Esophagus muscularis mucosa (tissue), 4 donors: ENCODE data around the gene AGBL1. TPM values are rescaled to one million over a fixed set of nuclear protein-coding genes. Genes with fewer than 3 reads are reported as not detected.

ENCODE experiments used
- DNase-seq: peaks from one replicate; pipeline ENCODE4 v3.0.0-alpha.2; 2017; ENCODE audit errors: extremely low spot score
- H3K27ac ChIP-seq, 4 donors: fragments of 200-600 bp; sonication (generic); replicated peaks in 1 of 4; 1 replicate in 3 of 4; 2 replicates in 1 of 4; pipeline ENCODE4 v1.5.1; 2016 to 2019; ENCODE audit warnings: mild to moderate bottlenecking in 1 of 4
- H3K27me3 ChIP-seq, 4 donors: fragments of 200-600 bp; sonication (generic); one replicate each; pipeline versions ENCODE4 v1.5.1 to v1.6.0; 2016 to 2019
- H3K36me3 ChIP-seq, 4 donors: fragments of 200-600 bp; sonication (generic); one replicate each; pipeline ENCODE4 v1.5.1; 2016 to 2019
- H3K4me1 ChIP-seq, 4 donors: fragments of 200-600 bp; sonication (generic); one replicate each; pipeline ENCODE4 v1.5.1; 2016 to 2019
- H3K4me3 ChIP-seq, 4 donors: fragments of 200-600 bp; sonication (generic); 1 replicate in 2 of 4; 2 replicates in 2 of 4; pipeline ENCODE4 v1.5.1; 2016 to 2019; ENCODE audit warnings: mild to moderate bottlenecking in 4 of 4, moderate library complexity in 1 of 4
- H3K9me3 ChIP-seq, 4 donors: fragments of 200-600 bp; sonication (generic); 1 replicate in 3 of 4; 2 replicates in 1 of 4; pipeline ENCODE4 v1.5.1; 2016 to 2019
- CTCF ChIP-seq, 3 experiments: fragments of 200-600 bp in 2 of 3; fragments of 450-650 bp in 1 of 3; sonication (generic) in 2 of 3; IDR thresholded peaks; one replicate each; pipeline ENCODE4 v1.5.1; 2017 to 2019; ENCODE audit warnings: antibody characterized with exemption in 3 of 3, mild to moderate bottlenecking in 2 of 3, moderate library complexity in 1 of 3
- EP300 ChIP-seq: sonication (generic); formaldehyde crosslinking; IDR thresholded peaks from one replicate; pipeline ENCODE4 v1.6.1; 2017; ENCODE audit warnings: antibody characterized with exemption
- POLR2A ChIP-seq: fragments of 450-650 bp; IDR thresholded peaks from one replicate; pipeline ENCODE4 v1.6.1; 2017; ENCODE audit warnings: antibody characterized with exemption, moderate library complexity, mild to moderate bottlenecking, low read depth
- POLR2AphosphoS5 ChIP-seq, 2 donors: sonication (generic); formaldehyde crosslinking; IDR thresholded peaks; one replicate each; pipeline ENCODE4 v1.6.1; 2017; ENCODE audit warnings: antibody characterized with exemption in 2 of 2
- WGBS: methylation state at CpG from one replicate; pipeline ENCODE4 v1.1.5; 2018; 5-methylcytosine and 5-hydroxymethylcytosine counted together
- intact Hi-C: fragments of 100-400 bp; cut with DNase I; formaldehyde crosslinking; loops from one replicate; pipeline ENCODE4 v1.15.1; 2023
- total RNA-seq, 4 donors: library from RNA; depleted of rRNA; stranded (reverse); fragments of >200 nt; gene quantifications; one replicate each; pipeline versions ENCODE4 v1.1.0 to v1.2.1, GENCODE V29; 2016

AGBL1 gene
- total RNA-seq, 4 donors from 2014 or later, result 0.06 TPM; not detected in 3

DNA sequence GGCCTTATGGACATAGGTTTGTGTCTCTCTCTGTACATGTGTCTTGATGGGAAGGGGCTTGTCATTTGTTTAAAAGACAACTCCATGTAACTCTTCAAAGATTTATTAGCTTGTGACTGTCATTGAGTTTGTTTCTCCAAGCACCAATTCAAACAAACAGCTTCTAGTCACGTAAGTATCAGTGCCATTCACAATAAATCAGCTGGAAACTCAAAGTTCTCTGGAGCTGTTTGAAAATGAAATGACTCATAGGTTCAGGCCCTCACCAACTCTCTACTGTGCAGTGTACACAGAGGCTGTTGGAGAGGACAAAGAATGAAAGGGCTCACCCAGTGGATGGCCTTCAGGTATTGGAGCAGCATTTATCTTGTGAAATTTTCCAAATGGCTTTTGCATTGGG is 476.3 kb downstream of the AGBL1 start:
- no peaks in the 10 kb centered on the region for H3K4me1 ChIP-seq
- H3K36me3 ChIP-seq, result no peaks in the 10 kb centered on the region
- peaks cover 0 to 3% (median 0%) of the 10 kb centered on the region in 4 donors for H3K9me3 ChIP-seq
- 69% methylated on average over 1 of the region's 1 CpG for WGBS
- H3K4me3 ChIP-seq, result no peak overlapping the region
- H3K27me3 ChIP-seq, result no peaks in the 10 kb centered on the region
- no peak overlapping the region for H3K27ac ChIP-seq
- no peak for DNase-seq
- TF ChIP-seq POLR2A (no peak), EP300 (no peak), CTCF (IDR thresholded peaks at IDR 0.05) (no peak), POLR2AphosphoS5 (IDR thresholded peaks at IDR 0.05) (no peak)
- intact Hi-C loops, result no loop called here

- Histone ChIP-seq H3K4me3 (no peak overlapping the region), H3K4me1 (no peaks in the 10 kb centered on the region), H3K27me3 (no peaks in the 10 kb centered on the region), H3K36me3 (no peaks in the 10 kb centered on the region), H3K27ac (no peak overlapping the region), H3K9me3 (peaks cover 0 to under 1% (median 0%) of the 10 kb centered on the region in 4 donors)
- TF ChIP-seq POLR2A (no peak), EP300 (no peak), POLR2AphosphoS5 (IDR thresholded peaks at IDR 0.05) (no peak), CTCF (IDR thresholded peaks at IDR 0.05) (no peak)
- intact Hi-C loops, result no loop called here
- 79% methylated on average over 3 of the region's 3 CpGs for WGBS
- DNase-seq, result no peak
Observed at GRCh38 chr15:86556396-86557017, 476.8 kb downstream of the AGBL1 start.

DNA sequence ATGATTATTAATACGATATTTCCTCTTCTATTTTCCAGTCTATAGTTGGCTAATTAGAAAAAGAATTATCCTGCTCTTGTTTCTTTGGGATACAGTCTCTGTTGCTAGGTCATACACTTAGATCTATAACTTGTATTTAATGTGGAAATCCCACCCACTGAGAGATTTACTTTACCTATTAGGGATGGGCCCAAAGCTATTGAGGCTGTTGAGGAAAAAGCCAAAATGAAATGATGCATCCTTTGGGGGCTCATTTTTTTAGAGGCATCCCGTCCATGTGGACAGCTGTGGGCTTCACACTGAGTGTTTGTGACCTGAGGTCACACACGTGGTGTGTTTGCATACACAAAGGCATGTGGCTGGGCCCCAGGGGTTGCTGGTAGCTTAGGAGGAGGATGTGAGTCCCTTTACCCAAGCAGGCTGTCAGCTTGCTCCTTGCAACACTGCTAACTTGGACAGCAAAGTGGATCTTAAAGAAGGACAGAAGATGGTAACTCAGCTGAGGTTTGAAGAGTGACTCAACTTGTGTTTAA is 477.4 kb downstream of the AGBL1 start:
- intact Hi-C loops, result no loop called here
- Histone ChIP-seq H3K4me1 (no peaks in the 10 kb centered on the region), H3K27me3 (no peaks in the 10 kb centered on the region), H3K27ac (no peak overlapping the region), H3K4me3 (no peak overlapping the region), H3K36me3 (no peaks in the 10 kb centered on the region), H3K9me3 (peaks cover 0 to 2% (median 0%) of the 10 kb centered on the region in 4 donors)
- no peak for DNase-seq
- TF ChIP-seq EP300 (no peak), POLR2A (no peak), POLR2AphosphoS5 (IDR thresholded peaks at IDR 0.05) (no peak), CTCF (IDR thresholded peaks at IDR 0.05) (no peak)
- 54% methylated on average over 3 of the region's 3 CpGs for WGBS

GRCh38 chr15:86558252-86558651 is 478.6 kb downstream of the AGBL1 start:
- H3K27ac ChIP-seq, result no peak overlapping the region
- no peaks in the 10 kb centered on the region for H3K4me1 ChIP-seq
- H3K36me3 ChIP-seq, result no peaks in the 10 kb centered on the region
- intact Hi-C loops, result no loop called here
- H3K9me3 ChIP-seq, result peaks cover 0 to 3% (median 0%) of the 10 kb centered on the region in 4 donors
- no peak overlapping the region for H3K4me3 ChIP-seq
- TF ChIP-seq CTCF (IDR thresholded peaks at IDR 0.05) (no peak), POLR2AphosphoS5 (IDR thresholded peaks at IDR 0.05) (no peak), POLR2A (no peak), EP300 (no peak)
- H3K27me3 ChIP-seq, result no peaks in the 10 kb centered on the region
- DNase-seq, result no peak

DNA sequence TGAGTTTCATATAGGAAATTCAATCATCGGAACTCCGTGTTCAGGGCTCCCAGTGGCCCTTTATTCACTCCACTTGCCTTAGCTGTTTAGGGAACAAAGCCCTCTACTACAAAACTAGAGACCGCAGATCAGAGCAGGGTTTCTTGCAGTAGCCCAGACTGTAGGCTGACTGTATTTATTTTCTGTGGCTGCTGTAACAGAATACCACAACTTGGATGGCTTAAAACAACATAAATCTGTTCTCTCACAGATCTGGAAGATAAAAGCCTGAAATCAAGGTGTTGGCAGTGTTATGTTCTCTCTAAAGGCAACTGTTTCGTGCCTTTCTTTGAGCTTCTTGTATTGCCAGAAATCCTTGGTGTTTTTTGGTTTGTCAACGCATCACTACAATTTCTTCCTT is 479.0 kb downstream of the AGBL1 start:
- DNase-seq, result no peak
- WGBS, result 83% methylated on average over 5 of the region's 5 CpGs
- H3K36me3 ChIP-seq, result no peaks in the 10 kb centered on the region
- H3K4me3 ChIP-seq, result no peak overlapping the region
- H3K9me3 ChIP-seq, result peaks cover 0 to 3% (median 0%) of the 10 kb centered on the region in 4 donors
- intact Hi-C loops, result no loop called here
- H3K4me1 ChIP-seq, result no peaks in the 10 kb centered on the region
- TF ChIP-seq POLR2A (no peak), EP300 (no peak), CTCF (IDR thresholded peaks at IDR 0.05) (no peak), POLR2AphosphoS5 (IDR thresholded peaks at IDR 0.05) (no peak)
- H3K27ac ChIP-seq, result no peak overlapping the region
- H3K27me3 ChIP-seq, result no peaks in the 10 kb centered on the region
